Testis (tissue), 2 donors: ENCODE results near the gene PRDM15.

Experiments used
- POLR2A ChIP-seq: fragments of 450-650 bp; IDR thresholded peaks from one replicate; pipeline ENCODE4 v1.6.1; 2017; ENCODE audit warnings: antibody characterized with exemption, mild to moderate bottlenecking, moderate library complexity
- TF ChIP-seq, protein P1 (sequence below), 3 experiments: fragments of 450-650 bp in 2 of 3; fragments of 200-600 bp in 1 of 3; sonication (generic) in 1 of 3; IDR thresholded peaks; one replicate each; pipeline ENCODE4 v1.5.1; 2016 to 2019; ENCODE audit warnings: antibody characterized with exemption in 3 of 3, mild to moderate bottlenecking in 2 of 3, moderate library complexity in 1 of 3

DNA sequence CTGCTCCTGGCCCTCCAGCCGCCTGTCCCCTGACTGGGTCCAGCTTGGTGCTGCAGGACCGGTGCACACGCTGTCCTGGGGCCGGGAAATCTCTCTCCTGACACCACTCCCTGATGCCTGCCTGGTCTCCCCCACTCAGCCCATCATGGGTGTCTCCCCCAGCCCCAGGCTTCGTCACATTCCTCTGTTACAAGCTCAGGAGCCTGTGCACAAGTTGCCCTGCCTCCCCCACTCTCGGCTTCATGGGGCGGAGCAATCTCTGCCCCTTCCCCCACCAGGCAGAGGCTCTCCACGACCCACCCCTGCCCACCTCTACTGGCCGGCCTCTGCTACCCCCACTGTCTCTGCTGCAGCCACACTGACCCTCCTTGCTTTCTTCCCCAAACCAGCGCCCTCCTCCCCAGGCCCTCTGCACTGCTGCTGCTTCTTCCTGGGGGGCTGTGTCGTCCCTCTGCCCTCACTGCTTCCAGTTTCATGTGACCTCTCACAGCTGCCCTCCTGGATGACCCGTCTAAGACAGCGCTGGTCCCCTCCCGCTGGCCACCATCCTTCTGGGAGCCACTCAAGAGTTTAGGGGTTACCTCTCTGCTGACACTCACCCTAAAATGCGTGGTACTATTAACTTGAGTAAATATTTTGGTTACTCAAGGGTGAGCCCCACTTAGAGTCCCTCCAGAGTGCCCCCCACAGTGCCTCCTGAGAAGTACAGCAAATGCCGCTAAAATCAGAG is 106.6 kb downstream of the PRDM15 start:
- TF ChIP-seq, protein P1, sequence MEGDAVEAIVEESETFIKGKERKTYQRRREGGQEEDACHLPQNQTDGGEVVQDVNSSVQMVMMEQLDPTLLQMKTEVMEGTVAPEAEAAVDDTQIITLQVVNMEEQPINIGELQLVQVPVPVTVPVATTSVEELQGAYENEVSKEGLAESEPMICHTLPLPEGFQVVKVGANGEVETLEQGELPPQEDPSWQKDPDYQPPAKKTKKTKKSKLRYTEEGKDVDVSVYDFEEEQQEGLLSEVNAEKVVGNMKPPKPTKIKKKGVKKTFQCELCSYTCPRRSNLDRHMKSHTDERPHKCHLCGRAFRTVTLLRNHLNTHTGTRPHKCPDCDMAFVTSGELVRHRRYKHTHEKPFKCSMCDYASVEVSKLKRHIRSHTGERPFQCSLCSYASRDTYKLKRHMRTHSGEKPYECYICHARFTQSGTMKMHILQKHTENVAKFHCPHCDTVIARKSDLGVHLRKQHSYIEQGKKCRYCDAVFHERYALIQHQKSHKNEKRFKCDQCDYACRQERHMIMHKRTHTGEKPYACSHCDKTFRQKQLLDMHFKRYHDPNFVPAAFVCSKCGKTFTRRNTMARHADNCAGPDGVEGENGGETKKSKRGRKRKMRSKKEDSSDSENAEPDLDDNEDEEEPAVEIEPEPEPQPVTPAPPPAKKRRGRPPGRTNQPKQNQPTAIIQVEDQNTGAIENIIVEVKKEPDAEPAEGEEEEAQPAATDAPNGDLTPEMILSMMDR (IDR thresholded peaks at IDR 0.05), result no peak
- TF ChIP-seq POLR2A, result no peak
